ENCODE measurements around the gene FANCI.

The FANCI gene

GRCh38 chr15:89217686-89218376 is 25.9 kb upstream of the FANCI start:
- TF ChIP-seq REST (IDR thresholded peaks at IDR 0.05; ENCODE audit: insufficient read depth in 1 of 2, low read depth in 2 of 2, low read length in 2 of 2): no peak
- no peak for TF ChIP-seq SIN3A (IDR thresholded peaks at IDR 0.05; ENCODE audit: borderline replicate concordance, insufficient read depth, low read length)
- no peak for TF ChIP-seq POLR2AphosphoS5 (IDR thresholded peaks at IDR 0.05; ENCODE audit: low read depth, low read length)
- TF ChIP-seq TAF1 (IDR thresholded peaks at IDR 0.05; ENCODE audit: borderline replicate concordance, insufficient read depth, low read length): no peak
- TF ChIP-seq FOXP2 (optimal IDR thresholded peaks at IDR 0.05; ENCODE audit: borderline replicate concordance, extremely low read depth, extremely low read length, insufficient read depth): no peak

- TF ChIP-seq POLR2AphosphoS5 (IDR thresholded peaks at IDR 0.05; ENCODE audit: low read depth, low read length): no peak
- no peak for TF ChIP-seq SIN3A (IDR thresholded peaks at IDR 0.05; ENCODE audit: borderline replicate concordance, insufficient read depth, low read length)
- TF ChIP-seq REST (IDR thresholded peaks at IDR 0.05; ENCODE audit: insufficient read depth in 1 of 2, low read depth in 2 of 2, low read length in 2 of 2): no peak
- TF ChIP-seq TAF1 (IDR thresholded peaks at IDR 0.05; ENCODE audit: borderline replicate concordance, insufficient read depth, low read length): no peak
- TF ChIP-seq FOXP2 (optimal IDR thresholded peaks at IDR 0.05; ENCODE audit: borderline replicate concordance, extremely low read depth, extremely low read length, insufficient read depth): no peak
Measured at GRCh38 chr15:89218531-89218930, 25.2 kb upstream of the FANCI start.

GRCh38 chr15:89221543-89221942 is 22.2 kb upstream of the FANCI start, which contains the start of gene RLBP1:
TSS of gene RLBP1 (minus strand) at chr15:89221579. CDS start at chr15:89218975, 2,604 bp downstream.
- no peak for TF ChIP-seq SIN3A (IDR thresholded peaks at IDR 0.05; ENCODE audit: borderline replicate concordance, insufficient read depth, low read length)
- TF ChIP-seq FOXP2 (optimal IDR thresholded peaks at IDR 0.05; ENCODE audit: borderline replicate concordance, extremely low read depth, extremely low read length, insufficient read depth): no peak
- TF ChIP-seq TAF1 (IDR thresholded peaks at IDR 0.05; ENCODE audit: borderline replicate concordance, insufficient read depth, low read length): no peak
- TF ChIP-seq REST (IDR thresholded peaks at IDR 0.05; ENCODE audit: insufficient read depth in 1 of 2, low read depth in 2 of 2, low read length in 2 of 2): no peak
- TF ChIP-seq POLR2AphosphoS5 (IDR thresholded peaks at IDR 0.05; ENCODE audit: low read depth, low read length): no peak

GRCh38 chr15:89225588-89225987 is 18.2 kb upstream of the FANCI start:
- TF ChIP-seq TAF1 (IDR thresholded peaks at IDR 0.05; ENCODE audit: borderline replicate concordance, insufficient read depth, low read length) (no peak), SIN3A (IDR thresholded peaks at IDR 0.05; ENCODE audit: borderline replicate concordance, insufficient read depth, low read length) (no peak), FOXP2 (optimal IDR thresholded peaks at IDR 0.05; ENCODE audit: borderline replicate concordance, extremely low read depth, extremely low read length, insufficient read depth) (no peak), REST (IDR thresholded peaks at IDR 0.05; ENCODE audit: insufficient read depth in 1 of 2, low read depth in 2 of 2, low read length in 2 of 2) (no peak), POLR2AphosphoS5 (IDR thresholded peaks at IDR 0.05; ENCODE audit: low read depth, low read length) (no peak)
